ENCODE measurements around the gene CDC14C.

CDC14C gene

DNA sequence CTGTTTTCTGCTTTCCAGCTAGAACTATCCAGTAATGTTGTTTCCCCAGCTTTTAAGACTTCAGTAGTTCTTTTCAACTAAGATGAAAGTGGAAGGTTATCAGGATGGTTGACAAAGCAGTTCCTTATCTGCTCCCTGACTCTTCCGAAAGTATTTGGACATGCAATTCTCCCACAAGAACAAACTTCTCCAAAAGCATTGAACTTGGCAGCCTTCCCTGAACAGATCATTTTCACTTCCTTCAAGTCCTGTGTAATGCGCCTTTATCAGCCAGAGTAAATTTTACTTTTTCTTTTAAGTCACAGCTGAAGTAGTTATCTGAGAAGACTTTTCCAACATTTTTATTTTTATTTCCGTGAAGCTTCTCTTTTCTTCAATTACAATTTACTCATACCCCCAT lies 39.7 kb downstream of the CDC14C start:
- H3K36me3 ChIP-seq (replicated peaks in 1 of 2; ENCODE audit: control insufficient read depth in 2 of 2, insufficient read depth in 2 of 2, low read length in 2 of 2), result no peaks in the 10 kb centered on the region
- WGBS, 2 donors (ENCODE audit: extremely low coverage in 2 of 2, insufficient read length in 2 of 2, insufficient replicate concordance in 1 of 2), result no CpG with 5 or more reads among the region's 3 CpGs
- H2BK120ac ChIP-seq (ENCODE audit: low read depth, low read length), result no peak overlapping the region
- no peak overlapping the region for H2BK15ac ChIP-seq (ENCODE audit: low read length)
- no peaks in the 10 kb centered on the region for H3K79me1 ChIP-seq (ENCODE audit: low read depth, low read length)
- H3K9me3 ChIP-seq (replicated peaks in 1 of 2; ENCODE audit: control insufficient read depth in 2 of 2, insufficient read depth in 1 of 2, low read depth in 1 of 2, low read length in 2 of 2), result no peaks in the 10 kb centered on the region
- no peaks in the 10 kb centered on the region for H3K27me3 ChIP-seq (ENCODE audit: control insufficient read depth in 3 of 3, insufficient read depth in 3 of 3, low read depth in 1 of 3, low read length in 3 of 3)
- H3K4me1 ChIP-seq (ENCODE audit: control insufficient read depth in 2 of 2, insufficient read depth in 1 of 2, low read depth in 1 of 2, low read length in 2 of 2), result peaks cover 0 to 2% of the 10 kb centered on the region in 2 donors
- no peak overlapping the region for H3K14ac ChIP-seq (ENCODE audit: low read length)
- H2AK5ac ChIP-seq (ENCODE audit: low read depth, low read length), result no peak overlapping the region
- H2AFZ ChIP-seq (ENCODE audit: low read length), result no peak overlapping the region
- H3K4me2 ChIP-seq (ENCODE audit: insufficient read depth, low read length, poor library complexity, severe bottlenecking), result no peak overlapping the region
- no peak overlapping the region for H3K18ac ChIP-seq (ENCODE audit: low read length)
- H4K8ac ChIP-seq (ENCODE audit: low read depth, low read length), result no peak overlapping the region
- no peak for DNase-seq (ENCODE audit: low spot score)
- H4K91ac ChIP-seq (ENCODE audit: low read depth, low read length, poor library complexity), result no peak overlapping the region
- H3K4ac ChIP-seq (ENCODE audit: low read length), result no peak overlapping the region
- H3K9ac ChIP-seq (ENCODE audit: low read depth, low read length, poor library complexity), result no peak overlapping the region
- H2BK12ac ChIP-seq (ENCODE audit: low read length), result no peak overlapping the region
- H2BK5ac ChIP-seq (ENCODE audit: low read length), result no peak overlapping the region
- no peak overlapping the region for H3K4me3 ChIP-seq (ENCODE audit: low read length in 2 of 2)
- no peak overlapping the region for H3K23ac ChIP-seq (ENCODE audit: low read depth, low read length, poor library complexity)
- H3K27ac ChIP-seq (replicated peaks; ENCODE audit: low read length), result no peak overlapping the region

DNA sequence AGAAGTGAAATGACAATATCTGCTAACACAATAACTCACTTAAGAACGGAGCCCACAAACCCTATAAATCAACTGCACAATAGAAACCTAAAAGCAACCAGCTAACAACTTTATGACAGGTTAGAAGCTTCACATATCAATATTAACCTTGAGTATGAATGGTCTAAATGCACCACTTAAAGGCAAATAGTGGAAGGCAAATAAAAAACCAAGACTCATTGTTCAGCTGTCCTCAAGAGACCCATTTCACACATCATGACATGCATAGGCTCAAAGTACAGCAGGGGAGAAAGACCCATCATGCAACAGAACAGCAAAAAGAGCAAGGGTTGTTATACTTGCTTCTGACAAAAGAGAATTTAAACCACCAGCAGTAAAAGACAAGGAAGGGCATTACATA lies 46.8 kb downstream of the CDC14C start:
- no peak overlapping the region for H2BK12ac ChIP-seq (ENCODE audit: low read length)
- no peaks in the 10 kb centered on the region for H3K79me1 ChIP-seq (ENCODE audit: low read depth, low read length)
- H4K8ac ChIP-seq (ENCODE audit: low read depth, low read length), result no peak overlapping the region
- peaks cover 0 to 5% of the 10 kb centered on the region in 2 donors for H3K9me3 ChIP-seq (replicated peaks in 1 of 2; ENCODE audit: control insufficient read depth in 2 of 2, insufficient read depth in 1 of 2, low read depth in 1 of 2, low read length in 2 of 2)
- H3K4me3 ChIP-seq (ENCODE audit: low read length in 2 of 2), result no peak overlapping the region
- no peak overlapping the region for H3K23ac ChIP-seq (ENCODE audit: low read depth, low read length, poor library complexity)
- no peaks in the 10 kb centered on the region for H3K4me1 ChIP-seq (ENCODE audit: control insufficient read depth in 2 of 2, insufficient read depth in 1 of 2, low read depth in 1 of 2, low read length in 2 of 2)
- H2AK5ac ChIP-seq (ENCODE audit: low read depth, low read length), result no peak overlapping the region
- no peak overlapping the region for H2BK15ac ChIP-seq (ENCODE audit: low read length)
- H3K4ac ChIP-seq (ENCODE audit: low read length), result no peak overlapping the region
- no peak overlapping the region for H2BK5ac ChIP-seq (ENCODE audit: low read length)
- H3K36me3 ChIP-seq (replicated peaks in 1 of 2; ENCODE audit: control insufficient read depth in 2 of 2, insufficient read depth in 2 of 2, low read length in 2 of 2), result no peaks in the 10 kb centered on the region
- no peaks in the 10 kb centered on the region for H3K27me3 ChIP-seq (ENCODE audit: control insufficient read depth in 3 of 3, insufficient read depth in 3 of 3, low read depth in 1 of 3, low read length in 3 of 3)
- WGBS, 2 donors (ENCODE audit: extremely low coverage in 2 of 2, insufficient read length in 2 of 2, insufficient replicate concordance in 1 of 2), result no CpG with 5 or more reads among the region's 1 CpG
- no peak overlapping the region for H3K18ac ChIP-seq (ENCODE audit: low read length)
- no peak overlapping the region for H2AFZ ChIP-seq (ENCODE audit: low read length)
- no peak overlapping the region for H3K4me2 ChIP-seq (ENCODE audit: insufficient read depth, low read length, poor library complexity, severe bottlenecking)
- no peak overlapping the region for H2BK120ac ChIP-seq (ENCODE audit: low read depth, low read length)
- H3K9ac ChIP-seq (ENCODE audit: low read depth, low read length, poor library complexity), result no peak overlapping the region
- DNase-seq (ENCODE audit: low spot score), result no peak
- H3K14ac ChIP-seq (ENCODE audit: low read length), result no peak overlapping the region
- H4K91ac ChIP-seq (ENCODE audit: low read depth, low read length, poor library complexity), result no peak overlapping the region
- H3K27ac ChIP-seq (replicated peaks; ENCODE audit: low read length), result no peak overlapping the region

- Histone ChIP-seq H3K27me3 (ENCODE audit: control insufficient read depth in 3 of 3, insufficient read depth in 3 of 3, low read depth in 1 of 3, low read length in 3 of 3) (no peaks in the 10 kb centered on the region), H3K27ac (replicated peaks; ENCODE audit: low read length) (no peak overlapping the region), H3K23ac (ENCODE audit: low read depth, low read length, poor library complexity) (no peak overlapping the region), H4K91ac (ENCODE audit: low read depth, low read length, poor library complexity) (no peak overlapping the region), H3K36me3 (replicated peaks in 1 of 2; ENCODE audit: control insufficient read depth in 2 of 2, insufficient read depth in 2 of 2, low read length in 2 of 2) (no peaks in the 10 kb centered on the region), H3K4me1 (ENCODE audit: control insufficient read depth in 2 of 2, insufficient read depth in 1 of 2, low read depth in 1 of 2, low read length in 2 of 2) (no peaks in the 10 kb centered on the region), H2BK120ac (ENCODE audit: low read depth, low read length) (no peak overlapping the region), H2BK12ac (ENCODE audit: low read length) (no peak overlapping the region), H3K79me1 (ENCODE audit: low read depth, low read length) (no peaks in the 10 kb centered on the region), H2AFZ (ENCODE audit: low read length) (no peak overlapping the region), H2BK5ac (ENCODE audit: low read length) (no peak overlapping the region), H3K9ac (ENCODE audit: low read depth, low read length, poor library complexity) (no peak overlapping the region), H3K9me3 (replicated peaks in 1 of 2; ENCODE audit: control insufficient read depth in 2 of 2, insufficient read depth in 1 of 2, low read depth in 1 of 2, low read length in 2 of 2) (peaks cover 0 to 1% of the 10 kb centered on the region in 2 donors), H3K14ac (ENCODE audit: low read length) (no peak overlapping the region), H2AK5ac (ENCODE audit: low read depth, low read length) (no peak overlapping the region), H4K8ac (ENCODE audit: low read depth, low read length) (no peak overlapping the region), H3K18ac (ENCODE audit: low read length) (no peak overlapping the region), H3K4me2 (ENCODE audit: insufficient read depth, low read length, poor library complexity, severe bottlenecking) (no peak overlapping the region), H3K4me3 (ENCODE audit: low read length in 2 of 2) (no peak overlapping the region), H3K4ac (ENCODE audit: low read length) (no peak overlapping the region), H2BK15ac (ENCODE audit: low read length) (no peak overlapping the region)
- no peak for DNase-seq (ENCODE audit: low spot score)
- no CpG with 5 or more reads among the region's 5 CpGs for WGBS, 2 donors (ENCODE audit: extremely low coverage in 2 of 2, insufficient read length in 2 of 2, insufficient replicate concordance in 1 of 2)
Measured at GRCh38 chr7:48976253-48976652, 51.9 kb downstream of the CDC14C start.

DNA sequence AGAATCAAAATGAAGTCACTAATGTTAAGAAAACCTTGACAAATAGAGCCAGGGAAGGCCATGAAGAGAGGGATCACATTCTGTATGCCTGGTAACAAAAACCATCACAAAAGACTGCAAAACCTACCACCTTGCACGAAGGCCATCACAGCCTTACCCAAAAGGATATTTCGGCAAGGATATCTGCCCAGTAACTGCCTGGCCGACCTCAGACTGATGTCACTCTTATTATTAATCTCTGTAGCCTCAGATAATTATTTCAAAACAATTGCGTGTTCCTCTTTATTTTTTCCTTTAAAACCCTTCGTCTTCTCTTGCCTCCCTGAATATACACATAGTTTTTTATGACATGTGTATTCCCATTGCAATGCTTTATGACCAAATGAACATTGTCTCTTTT lies 52.5 kb downstream of the CDC14C start:
- WGBS, 2 donors (ENCODE audit: extremely low coverage in 2 of 2, insufficient read length in 2 of 2, insufficient replicate concordance in 1 of 2), result no CpG with 5 or more reads among the region's 5 CpGs
- no peak overlapping the region for H4K91ac ChIP-seq (ENCODE audit: low read depth, low read length, poor library complexity)

More for the DNA sequence above, 52.5 kb downstream of the CDC14C start:
- Histone ChIP-seq H4K8ac (ENCODE audit: low read depth, low read length) (no peak overlapping the region), H3K27ac (replicated peaks; ENCODE audit: low read length) (no peak overlapping the region), H3K9ac (ENCODE audit: low read depth, low read length, poor library complexity) (no peak overlapping the region), H3K4me3 (ENCODE audit: low read length in 2 of 2) (no peak overlapping the region), H3K14ac (ENCODE audit: low read length) (no peak overlapping the region), H2BK120ac (ENCODE audit: low read depth, low read length) (no peak overlapping the region), H3K9me3 (replicated peaks in 1 of 2; ENCODE audit: control insufficient read depth in 2 of 2, insufficient read depth in 1 of 2, low read depth in 1 of 2, low read length in 2 of 2) (peaks cover 0 to 1% of the 10 kb centered on the region in 2 donors), H2AK5ac (ENCODE audit: low read depth, low read length) (no peak overlapping the region), H3K18ac (ENCODE audit: low read length) (no peak overlapping the region), H3K4me1 (ENCODE audit: control insufficient read depth in 2 of 2, insufficient read depth in 1 of 2, low read depth in 1 of 2, low read length in 2 of 2) (no peaks in the 10 kb centered on the region), H3K27me3 (ENCODE audit: control insufficient read depth in 3 of 3, insufficient read depth in 3 of 3, low read depth in 1 of 3, low read length in 3 of 3) (no peaks in the 10 kb centered on the region), H3K4me2 (ENCODE audit: insufficient read depth, low read length, poor library complexity, severe bottlenecking) (no peak overlapping the region), H3K79me1 (ENCODE audit: low read depth, low read length) (no peaks in the 10 kb centered on the region), H3K36me3 (replicated peaks in 1 of 2; ENCODE audit: control insufficient read depth in 2 of 2, insufficient read depth in 2 of 2, low read length in 2 of 2) (no peaks in the 10 kb centered on the region), H2BK5ac (ENCODE audit: low read length) (no peak overlapping the region), H3K23ac (ENCODE audit: low read depth, low read length, poor library complexity) (no peak overlapping the region), H3K4ac (ENCODE audit: low read length) (no peak overlapping the region), H2BK15ac (ENCODE audit: low read length) (no peak overlapping the region), H2BK12ac (ENCODE audit: low read length) (no peak overlapping the region), H2AFZ (ENCODE audit: low read length) (no peak overlapping the region)
- no peak for DNase-seq (ENCODE audit: low spot score)
